ENCODE results near the gene F2. TPM values are rescaled to one million over a fixed set of nuclear protein-coding genes. Genes with fewer than 3 reads are reported as not detected.

The F2 gene
- total RNA-seq, 1 donor from 2014 or later = not detected

Small RNAs within 50 kb of the gene (small RNA-seq; reads per million reads assigned to genes)
- gene MIR5582 (not detected), gene RF00573 (not detected), gene SNORD67 (204 reads per million, percentile 98 among the genes with 10 or more reads in this experiment)

Other genes with a start within 250 kb of the F2 start
- 25.3 TPM for gene AMBRA1, start 125.2 kb upstream of the F2 start, total RNA-seq
- gene HARBI1, start 102.0 kb upstream of the F2 start, total RNA-seq = 7.7 TPM
- gene ATG13, start 101.7 kb upstream of the F2 start, total RNA-seq = 47.7 TPM
- gene ARHGAP1, start 18.6 kb upstream of the F2 start, total RNA-seq = 13.5 TPM
- 4.5 TPM for gene ZNF408, start 18.2 kb upstream of the F2 start, total RNA-seq
- 196 TPM for gene CKAP5, start 127.1 kb downstream of the F2 start, total RNA-seq
- 4.1 TPM for gene LRP4, start 199.3 kb downstream of the F2 start, total RNA-seq
- 46.5 TPM for gene CSTPP1, start 217.5 kb downstream of the F2 start, total RNA-seq

All from frontal cortex (tissue), 1 donor.